ENCODE measurements around the gene DDX56. TPM values are rescaled to one million over a fixed set of nuclear protein-coding genes. Genes with fewer than 3 reads are reported as not detected.

DDX56 gene
- polyA plus RNA-seq, 1 donor: 97.1 TPM

- Histone ChIP-seq H3K27me3 (ENCODE audit: control insufficient read depth, insufficient read depth, low read length) (no peaks in the 10 kb centered on the region), H3K4me3 (ENCODE audit: low read length) (no peak overlapping the region), H3K36me3 (ENCODE audit: control insufficient read depth, insufficient read depth, low read length) (peaks cover 7% of the 10 kb centered on the region), H3K27ac (ENCODE audit: low read length) (peak overlapping the region; percentile 95), H3K9me3 (ENCODE audit: control insufficient read depth, low read depth, low read length) (peaks cover 10% of the 10 kb centered on the region), H3K4me1 (ENCODE audit: control insufficient read depth, insufficient read depth, low read length) (peaks cover 58% of the 10 kb centered on the region)
- WGBS (ENCODE audit: insufficient coverage, low lambda C conversion rate): no CpG with 5 or more reads among the region's 6 CpGs
- peak in 1 of 2 donors; percentile 62 for DNase-seq
Observed at GRCh38 chr7:44541876-44542610, 31.7 kb downstream of the DDX56 start.

GRCh38 chr7:44541028-44541869, 32.5 kb downstream of the DDX56 start, which contains the start of gene NPC1L1:
NPC1L1 (minus strand) TSS chr7:44541330; CDS start chr7:44541259, 71 bp downstream.
- peak within 1 kb of the TSS; percentile 46 for H3K4me3 ChIP-seq (ENCODE audit: low read length)
- DNase-seq: peak; percentile 85 to 94
- H3K9me3 ChIP-seq (ENCODE audit: control insufficient read depth, low read depth, low read length): peaks cover 10% of the 10 kb centered on the region
- peaks cover 7% of the 10 kb centered on the region for H3K36me3 ChIP-seq (ENCODE audit: control insufficient read depth, insufficient read depth, low read length)
- H3K27me3 ChIP-seq (ENCODE audit: control insufficient read depth, insufficient read depth, low read length): no peaks in the 10 kb centered on the region
- WGBS (ENCODE audit: insufficient coverage, low lambda C conversion rate): no CpG with 5 or more reads among the region's 20 CpGs
- peak within 1 kb of the TSS; percentile 95 for H3K27ac ChIP-seq (ENCODE audit: low read length)
- H3K4me1 ChIP-seq (ENCODE audit: control insufficient read depth, insufficient read depth, low read length): peaks cover 64% of the 10 kb centered on the region

GRCh38 chr7:44540592-44541027, 33.1 kb downstream of the DDX56 start:
- WGBS (ENCODE audit: insufficient coverage, low lambda C conversion rate): no CpG with 5 or more reads among the region's 5 CpGs

GRCh38 chr7:44539669-44540506, 33.8 kb downstream of the DDX56 start:
- no CpG with 5 or more reads among the region's 27 CpGs for WGBS (ENCODE audit: insufficient coverage, low lambda C conversion rate)
- Histone ChIP-seq H3K27ac (ENCODE audit: low read length) (peak overlapping the region; percentile 95), H3K27me3 (ENCODE audit: control insufficient read depth, insufficient read depth, low read length) (no peaks in the 10 kb centered on the region), H3K4me1 (ENCODE audit: control insufficient read depth, insufficient read depth, low read length) (peaks cover 72% of the 10 kb centered on the region), H3K9me3 (ENCODE audit: control insufficient read depth, low read depth, low read length) (peaks cover 10% of the 10 kb centered on the region), H3K4me3 (ENCODE audit: low read length) (peak overlapping the region; percentile 46), H3K36me3 (ENCODE audit: control insufficient read depth, insufficient read depth, low read length) (peaks cover 12% of the 10 kb centered on the region)
- DNase-seq: peak; percentile 26 to 55

More at GRCh38 chr7:44540592-44541027, 33.1 kb downstream of the DDX56 start:
- Histone ChIP-seq H3K4me1 (ENCODE audit: control insufficient read depth, insufficient read depth, low read length) (peaks cover 68% of the 10 kb centered on the region), H3K27ac (ENCODE audit: low read length) (peak overlapping the region; percentile 95), H3K4me3 (ENCODE audit: low read length) (peak overlapping the region; percentile 46), H3K36me3 (ENCODE audit: control insufficient read depth, insufficient read depth, low read length) (peaks cover 11% of the 10 kb centered on the region), H3K27me3 (ENCODE audit: control insufficient read depth, insufficient read depth, low read length) (no peaks in the 10 kb centered on the region), H3K9me3 (ENCODE audit: control insufficient read depth, low read depth, low read length) (peaks cover 10% of the 10 kb centered on the region)
- DNase-seq: no peak

- Histone ChIP-seq H3K27ac (ENCODE audit: low read length) (no peak overlapping the region), H3K4me3 (ENCODE audit: low read length) (peak overlapping the region; percentile 34), H3K9me3 (ENCODE audit: control insufficient read depth, low read depth, low read length) (peaks cover 10% of the 10 kb centered on the region), H3K36me3 (ENCODE audit: control insufficient read depth, insufficient read depth, low read length) (peaks cover 16% of the 10 kb centered on the region), H3K27me3 (ENCODE audit: control insufficient read depth, insufficient read depth, low read length) (no peaks in the 10 kb centered on the region), H3K4me1 (ENCODE audit: control insufficient read depth, insufficient read depth, low read length) (peaks cover 77% of the 10 kb centered on the region)
- WGBS (ENCODE audit: insufficient coverage, low lambda C conversion rate): no CpG with 5 or more reads among the region's 32 CpGs
- DNase-seq: no peak
Observed at GRCh38 chr7:44538798-44539668, 34.7 kb downstream of the DDX56 start.

- Histone ChIP-seq H3K9me3 (ENCODE audit: control insufficient read depth, low read depth, low read length) (peaks cover 10% of the 10 kb centered on the region), H3K4me1 (ENCODE audit: control insufficient read depth, insufficient read depth, low read length) (peaks cover 84% of the 10 kb centered on the region), H3K36me3 (ENCODE audit: control insufficient read depth, insufficient read depth, low read length) (peaks cover 24% of the 10 kb centered on the region), H3K27me3 (ENCODE audit: control insufficient read depth, insufficient read depth, low read length) (no peaks in the 10 kb centered on the region), H3K4me3 (ENCODE audit: low read length) (peak overlapping the region; percentile 34), H3K27ac (ENCODE audit: low read length) (no peak overlapping the region)
- no CpG with 5 or more reads among the region's 17 CpGs for WGBS (ENCODE audit: insufficient coverage, low lambda C conversion rate)
- no peak for DNase-seq
Observed at GRCh38 chr7:44538093-44538797, 35.5 kb downstream of the DDX56 start.

- H3K36me3 ChIP-seq (ENCODE audit: control insufficient read depth, insufficient read depth, low read length): peaks cover 27% of the 10 kb centered on the region
- H3K27ac ChIP-seq (ENCODE audit: low read length): no peak overlapping the region
- H3K27me3 ChIP-seq (ENCODE audit: control insufficient read depth, insufficient read depth, low read length): no peaks in the 10 kb centered on the region
- DNase-seq: no peak
- peak overlapping the region; percentile 34 for H3K4me3 ChIP-seq (ENCODE audit: low read length)
- H3K4me1 ChIP-seq (ENCODE audit: control insufficient read depth, insufficient read depth, low read length): peaks cover 77% of the 10 kb centered on the region
- peaks cover 10% of the 10 kb centered on the region for H3K9me3 ChIP-seq (ENCODE audit: control insufficient read depth, low read depth, low read length)
- WGBS (ENCODE audit: insufficient coverage, low lambda C conversion rate): 100% methylated on average over 1 of the region's 6 CpGs
Observed at GRCh38 chr7:44537442-44537841, 36.3 kb downstream of the DDX56 start.

- no peaks in the 10 kb centered on the region for H3K27me3 ChIP-seq (ENCODE audit: control insufficient read depth, insufficient read depth, low read length)
- DNase-seq: no peak
- H3K9me3 ChIP-seq (ENCODE audit: control insufficient read depth, low read depth, low read length): peaks cover 10% of the 10 kb centered on the region
- peaks cover 64% of the 10 kb centered on the region for H3K4me1 ChIP-seq (ENCODE audit: control insufficient read depth, insufficient read depth, low read length)
- peaks cover 40% of the 10 kb centered on the region for H3K36me3 ChIP-seq (ENCODE audit: control insufficient read depth, insufficient read depth, low read length)
- no peak overlapping the region for H3K27ac ChIP-seq (ENCODE audit: low read length)
- no CpG with 5 or more reads among the region's 10 CpGs for WGBS (ENCODE audit: insufficient coverage, low lambda C conversion rate)
- H3K4me3 ChIP-seq (ENCODE audit: low read length): no peak overlapping the region
Observed at GRCh38 chr7:44536090-44536489, 37.6 kb downstream of the DDX56 start.
